Activated CD8-positive, alpha-beta T cell treated with anti-CD3 and anti-CD28 coated beads for 36 hours (primary cell): ENCODE measurements around the gene IL3RA. TPM values are rescaled to one million over a fixed set of nuclear protein-coding genes. Genes with fewer than 3 reads are reported as not detected.
"Not testable (repeated sequence)": the region's sequence is repeated elsewhere in the genome, so short reads cannot be mapped to it uniquely, and the experiment has no call there.

Experiments used
- ATAC-seq: fragments of 200-7000 bp; cut with Tn5 transposase; one replicate; pipeline ENCODE4 v1.10.0; 2021; ENCODE audit warnings: mild to moderate bottlenecking, moderate library complexity
- CTCF ChIA-PET: fragments of 350-600 bp; sonication (Branson Sonifier 250); formaldehyde crosslinking; loops from one replicate; lab custom pipeline; 2021; ENCODE audit warnings: antibody characterized with exemption; lab: Charles Lee
- POLR2A ChIA-PET: fragments of 350-600 bp; sonication (Branson Sonifier 250); formaldehyde crosslinking; loops from one replicate; lab custom pipeline; 2021; ENCODE audit warnings: antibody characterized with exemption; lab: Charles Lee
- DNase-seq: peaks from one replicate; pipeline ENCODE4 v3.0.0-alpha.2; 2020
- H3K27ac Mint-ChIP-seq: one replicate; pipeline ENCODE4 v1.8.0; 2021; ENCODE audit warnings: mild to moderate bottlenecking, mixed read lengths
- H3K27me3 Mint-ChIP-seq: one replicate; pipeline ENCODE4 v1.8.0; 2021; ENCODE audit warnings: mixed read lengths
- H3K36me3 Mint-ChIP-seq: one replicate; pipeline ENCODE4 v1.8.0; 2021; ENCODE audit warnings: low read depth, mixed read lengths
- H3K4me1 Mint-ChIP-seq: one replicate; pipeline ENCODE4 v1.8.0; 2021; ENCODE audit warnings: low read depth, mixed read lengths
- H3K4me3 Mint-ChIP-seq: one replicate; pipeline ENCODE4 v1.8.0; 2021; ENCODE audit warnings: mild to moderate bottlenecking, moderate library complexity, mixed read lengths
- H3K9me3 Mint-ChIP-seq: one replicate; pipeline ENCODE4 v1.8.0; 2021; ENCODE audit warnings: mixed read lengths
- CTCF ChIP-seq: fragments of 200-600 bp; IDR thresholded peaks from one replicate; pipeline ENCODE4 v1.8.0; 2022; ENCODE audit warnings: antibody characterized with exemption, mild to moderate bottlenecking
- intact Hi-C: fragments of 100-400 bp; cut with micrococcal nuclease; formaldehyde crosslinking; loops from one replicate; pipeline ENCODE4 v1.10.0; 2022
- total RNA-seq, 2 experiments: library from RNA; stranded (reverse); gene quantifications; one replicate each; pipeline ENCODE4 v1.2.3, GENCODE V29; 2021

Gene IL3RA
- total RNA-seq, 2 experiments from 2014 or later = not detected

- Mint-ChIP-seq H3K4me1 (peaks cover 10% of the 10 kb centered on the region), H3K27ac (no peak overlapping the region), H3K9me3 (no peaks in the 10 kb centered on the region), H3K4me3 (no peak overlapping the region), H3K27me3 (no peaks in the 10 kb centered on the region), H3K36me3 (peaks cover 27% of the 10 kb centered on the region)
- POLR2A ChIA-PET = no interaction called here
- DNase-seq = no peak
- TF ChIP-seq CTCF = no peak
- no peak for ATAC-seq
- intact Hi-C loops = no loop called here
- CTCF ChIA-PET = no interaction called here
Observed at GRCh38 chrX:1400049-1400448, 63.5 kb downstream of the IL3RA start.

GRCh38 chrX:1400742-1401471, 64.3 kb downstream of the IL3RA start:
- peaks cover 2% of the 10 kb centered on the region for H3K4me1 Mint-ChIP-seq
- no peak for ATAC-seq
- intact Hi-C loops = no loop called here
- peaks cover 20% of the 10 kb centered on the region for H3K36me3 Mint-ChIP-seq
- no peak for TF ChIP-seq CTCF
- H3K27ac Mint-ChIP-seq = no peak overlapping the region
- ChIA-PET POLR2A (no interaction called here), CTCF (no interaction called here)
- no peaks in the 10 kb centered on the region for H3K9me3 Mint-ChIP-seq
- H3K4me3 Mint-ChIP-seq = no peak overlapping the region
- no peak for DNase-seq
- H3K27me3 Mint-ChIP-seq = no peaks in the 10 kb centered on the region

GRCh38 chrX:1401611-1402430, 65.2 kb downstream of the IL3RA start:
- H3K4me1 Mint-ChIP-seq = no peaks in the 10 kb centered on the region
- H3K36me3 Mint-ChIP-seq = peaks cover 11% of the 10 kb centered on the region
- intact Hi-C loops = no loop called here
- no peak overlapping the region for H3K4me3 Mint-ChIP-seq
- ChIA-PET POLR2A (no interaction called here), CTCF (no interaction called here)
- DNase-seq (no peak), ATAC-seq (no peak)
- no peaks in the 10 kb centered on the region for H3K9me3 Mint-ChIP-seq
- H3K27ac Mint-ChIP-seq = no peak overlapping the region
- TF ChIP-seq CTCF = no peak
- H3K27me3 Mint-ChIP-seq = no peaks in the 10 kb centered on the region

- CTCF ChIA-PET = no interaction called here
- H3K9me3 Mint-ChIP-seq = no peaks in the 10 kb centered on the region
- H3K4me1 Mint-ChIP-seq = no peaks in the 10 kb centered on the region
- ATAC-seq (no peak), DNase-seq (no peak)
- POLR2A ChIA-PET = no interaction called here
- no peak for TF ChIP-seq CTCF
- H3K27me3 Mint-ChIP-seq = no peaks in the 10 kb centered on the region
- H3K27ac Mint-ChIP-seq = no peak overlapping the region
- intact Hi-C loops = no loop called here
- H3K36me3 Mint-ChIP-seq = peaks cover 5% of the 10 kb centered on the region
- no peak overlapping the region for H3K4me3 Mint-ChIP-seq
Observed at GRCh38 chrX:1403228-1403627, 66.6 kb downstream of the IL3RA start.

- ATAC-seq, H3K27ac Mint-ChIP-seq, POLR2A ChIA-PET, H3K9me3 Mint-ChIP-seq, H3K36me3 Mint-ChIP-seq, H3K27me3 Mint-ChIP-seq, CTCF ChIA-PET, H3K4me1 Mint-ChIP-seq, intact Hi-C loops, H3K4me3 Mint-ChIP-seq, DNase-seq: not testable (repeated sequence)
Observed at GRCh38 chrX:1403867-1404266, 67.3 kb downstream of the IL3RA start.

- POLR2A ChIA-PET, CTCF ChIA-PET, ATAC-seq: not testable (repeated sequence)
Observed at GRCh38 chrX:1405769-1406168, 69.2 kb downstream of the IL3RA start.

More at GRCh38 chrX:1405769-1406168, 69.2 kb downstream of the IL3RA start:
- H3K9me3 Mint-ChIP-seq, H3K4me3 Mint-ChIP-seq, H3K27me3 Mint-ChIP-seq, H3K27ac Mint-ChIP-seq, DNase-seq, H3K4me1 Mint-ChIP-seq, intact Hi-C loops, H3K36me3 Mint-ChIP-seq: not testable (repeated sequence)
